GM12878 (cell line): ENCODE measurements around the gene SYMPK. TPM values are rescaled to one million over a fixed set of nuclear protein-coding genes. Genes with fewer than 3 reads are reported as not detected.

Experiments used
- ATAC-seq: fragments of 200-7000 bp; cut with Tn5 transposase; 3 replicates; pipeline ENCODE4 v1.9.1; 2020; ENCODE audit warnings: mild to moderate bottlenecking, moderate library complexity
- BruUV-seq: library from RNA; stranded (reverse); fragments of 400-500 nt; replicated peaks from 2 replicates; lab custom pipeline; 2021; lab: Mats Ljungman, UMichigan
- CTCF ChIA-PET: fragments of 300-600 bp; sonication (Branson Sonifier 250); formaldehyde crosslinking; extraction: SDS; loops from one replicate; lab custom pipeline; 2021; ENCODE audit warnings: inconsistent platforms; lab: Yijun Ruan, JAX
- POLR2A ChIA-PET: fragments of 350-600 bp; formaldehyde crosslinking; extraction: SDS; loops from one replicate; lab custom pipeline; 2021; ENCODE audit warnings: inconsistent platforms; lab: Charles Lee
- RAD21 ChIA-PET: fragments of 300-600 bp; sonication (Branson Sonifier 250); formaldehyde crosslinking; loops from one replicate; lab custom pipeline; 2023; ENCODE audit warnings: antibody characterized with exemption; ENCODE audit not compliant: unreplicated experiment; lab: Charles Lee
- SMC1A ChIA-PET: fragments of 300-600 bp; sonication (Branson Sonifier 250); formaldehyde crosslinking; loops from one replicate; lab custom pipeline; 2023; ENCODE audit not compliant: unreplicated experiment, uncharacterized antibody; lab: Charles Lee
- DNase-seq: peaks from one replicate; pipeline ENCODE4 v3.0.0-alpha.2; 2011; ENCODE audit warnings: low read depth, low spot score
- FAIRE-seq: peaks from 3 replicates; lab custom pipeline; 2011; peaks lifted over from hg19 to GRCh38; lab: Jason Lieb, UNC
- H2AFZ ChIP-seq: 2 replicates; pipeline ENCODE4 v1.6.0; 2011; ENCODE audit warnings: low read depth, low read length, control low read depth; ENCODE audit not compliant: control insufficient read depth
- H3K27ac ChIP-seq: 2 replicates; pipeline ENCODE4 v1.5.1; 2011; ENCODE audit warnings: control low read depth; ENCODE audit not compliant: control insufficient read depth, insufficient read depth
- H3K27me3 ChIP-seq, 2 experiments: replicated peaks in 1 of 2; 2 replicates each; pipeline versions ENCODE4 v1.6.0 to v1.6.1; 2011; ENCODE audit warnings: low read length in 1 of 2; ENCODE audit not compliant: control insufficient read depth in 2 of 2, insufficient read depth in 2 of 2
- H3K36me3 ChIP-seq, 2 experiments: 2 replicates each; pipeline ENCODE4 v1.5.1; 2011; ENCODE audit warnings: low read length in 1 of 2; ENCODE audit not compliant: control insufficient read depth in 2 of 2, insufficient read depth in 2 of 2
- H3K4me1 ChIP-seq: 2 replicates; pipeline ENCODE4 v1.6.1; 2011; ENCODE audit warnings: mild to moderate bottlenecking, low read length, moderate library complexity, mixed read lengths; ENCODE audit not compliant: control insufficient read depth, insufficient read depth
- H3K4me2 ChIP-seq: 2 replicates; pipeline ENCODE4 v1.6.0; 2011; ENCODE audit warnings: control low read depth; ENCODE audit not compliant: control insufficient read depth, insufficient read depth
- H3K4me3 ChIP-seq: fragments of 200-600 bp; sonication (generic); 2 replicates; pipeline ENCODE4 v1.5.1; 2016
- H3K79me2 ChIP-seq: 2 replicates; pipeline ENCODE4 v1.6.0; 2011; ENCODE audit warnings: low read length; ENCODE audit not compliant: control insufficient read depth, insufficient read depth
- H3K9ac ChIP-seq: 2 replicates; pipeline ENCODE4 v1.8.0; 2011; ENCODE audit warnings: low read length, control low read depth, mixed read lengths; ENCODE audit not compliant: control insufficient read depth, insufficient read depth
- H3K9me3 ChIP-seq: replicated peaks from 3 replicates; pipeline ENCODE4 v1.5.1; 2011; ENCODE audit warnings: mild to moderate bottlenecking, low read length; ENCODE audit not compliant: control insufficient read depth, insufficient read depth
- H4K20me1 ChIP-seq: 2 replicates; pipeline ENCODE4 v1.6.0; 2011; ENCODE audit not compliant: control insufficient read depth, insufficient read depth
- CBFB ChIP-seq: IDR thresholded peaks from 2 replicates; pipeline ENCODE4 v1.6.1; 2016; ENCODE audit warnings: antibody characterized with exemption, low read depth
- CHD4 ChIP-seq: fragments of 200-600 bp; sonication (generic); IDR thresholded peaks from 2 replicates; pipeline ENCODE4 v1.6.1; 2016; ENCODE audit warnings: mild to moderate bottlenecking
- CREM ChIP-seq: IDR thresholded peaks from 2 replicates; pipeline ENCODE4 v1.6.1; 2014; ENCODE audit warnings: antibody characterized with exemption, low read depth
- ESRRA ChIP-seq: IDR thresholded peaks from 2 replicates; pipeline ENCODE4 v1.6.1; 2012; ENCODE audit warnings: mild to moderate bottlenecking, low read length, improper control_type of control experiment
- MXI1 ChIP-seq: fragments of 150-350 bp; IDR thresholded peaks from 2 replicates; pipeline ENCODE4 v1.6.1; 2011; ENCODE audit warnings: low read depth, mild to moderate bottlenecking, inconsistent platforms, low read length, improper control_type of control experiment
- POLR2A ChIP-seq: IDR thresholded peaks from 2 replicates; pipeline ENCODE4 v1.6.1; 2011; ENCODE audit warnings: low read depth, mild to moderate bottlenecking, low read length
- RELA ChIP-seq: fragments of 450-650 bp; IDR thresholded peaks from 2 replicates; pipeline ENCODE4 v1.8.0; 2014; ENCODE audit warnings: borderline replicate concordance; ENCODE audit not compliant: partially characterized antibody
- RFX5 ChIP-seq: IDR thresholded peaks from 2 replicates; pipeline ENCODE4 v1.6.1; 2011; ENCODE audit warnings: low read depth, low read length, improper control_type of control experiment
- ZNF207 ChIP-seq: fragments of 450-650 bp; IDR thresholded peaks from 2 replicates; pipeline ENCODE4 v1.6.1; 2014; ENCODE audit warnings: antibody characterized with exemption, mild to moderate bottlenecking, borderline replicate concordance
- ZSCAN29 ChIP-seq: fragments of 450-650 bp; IDR thresholded peaks from 2 replicates; pipeline ENCODE4 v1.6.1; 2017; ENCODE audit warnings: mild to moderate bottlenecking, moderate library complexity
- WGBS: methylation state at CpG from one replicate; pipeline ENCODE4 v1.1.6; 2016; ENCODE audit warnings: low lambda C conversion rate; ENCODE audit not compliant: insufficient replicate concordance, insufficient coverage; ENCODE audit errors: missing lambda C conversion rate; 5-methylcytosine and 5-hydroxymethylcytosine counted together
- in situ Hi-C: fragments of 300-500 bp; cut with MboI; formaldehyde crosslinking; loops from 9 replicates; pipeline ENCODE4 v1.14.3; 2018; ENCODE audit warnings: mixed read lengths
- intact Hi-C: fragments of 100-400 bp; cut with micrococcal nuclease; formaldehyde crosslinking; loops from one replicate; pipeline ENCODE4 v1.14.2; 2022; ENCODE audit not compliant: unreplicated experiment
- polyA plus RNA-seq, 11 experiments: library from polyadenylated mRNA; depleted of rRNA in 4 of 11; unstranded in 6 of 11; stranded (reverse) in 5 of 11; fragments of >200 nt; fragmentation: Nextera tagmentation in 4 of 11; fragmentation: Illumina TruSeq in 1 of 11; extraction: Ambion mirVana in 4 of 11; extraction: Trizol in 1 of 11; gene quantifications; 1 replicate in 1 of 11; 2 replicates in 10 of 11; pipeline versions ENCODE4 v1.2.1 to v1.2.3, GENCODE V29; 2011 to 2016; ENCODE audit warnings: inconsistent platforms in 2 of 11, missing spikeins in 2 of 11, low read depth in 1 of 11
- total RNA-seq, 4 experiments: library from RNA; depleted of rRNA in 3 of 4; stranded (reverse); fragments of >200 nt in 3 of 4; fragmentation: Illumina TruSeq in 1 of 4; extraction: Trizol in 1 of 4; gene quantifications; 2 replicates each; pipeline versions ENCODE4 v1.2.1 to v1.2.3, GENCODE V29; 2013 to 2021
- TF ChIP-seq, protein P1 (sequence below): IDR thresholded peaks from 2 replicates; pipeline ENCODE4 v1.6.1; 2011; ENCODE audit warnings: low read depth, mild to moderate bottlenecking, low read length, moderate library complexity, borderline replicate concordance; ENCODE audit errors: extremely low read depth
- TF ChIP-seq, protein P2 (sequence below): fragments of 450-650 bp; IDR thresholded peaks from 2 replicates; pipeline ENCODE4 v1.6.1; 2017; ENCODE audit warnings: mild to moderate bottlenecking, moderate library complexity
- TF ChIP-seq, protein P3 (sequence below): IDR thresholded peaks from 2 replicates; pipeline ENCODE4 v1.6.1; 2012; ENCODE audit warnings: low read depth, low read length, improper control_type of control experiment

The SYMPK gene
- total and polyA plus RNA-seq, 10 of the 15 experiments (the other 5 are each of a cell fraction or from before 2014, with no cell fraction given) = 0.49 to 109 (median 42.5) TPM

DNA sequence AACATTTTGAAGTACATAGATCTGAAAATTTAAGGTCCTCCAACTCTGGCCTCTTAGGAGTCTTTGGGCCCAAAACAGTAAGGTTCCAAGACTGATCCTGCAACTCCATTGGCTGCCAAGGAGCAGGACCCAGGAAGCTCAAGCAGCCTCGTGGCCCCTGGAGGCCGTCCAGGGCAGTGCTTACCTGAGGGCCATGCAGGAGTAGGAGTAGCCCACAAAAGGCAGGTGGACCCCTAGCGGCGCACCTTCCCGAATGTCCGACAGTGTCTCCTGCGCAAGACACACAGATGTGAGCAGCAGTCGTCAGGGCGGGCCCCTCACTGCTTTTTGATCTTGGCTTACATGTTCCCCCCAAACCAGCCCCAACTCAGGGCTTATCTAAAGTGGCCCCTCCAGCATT, 88.2 kb downstream of the SYMPK start:
- FAIRE-seq (no peak), ATAC-seq (no peak), DNase-seq (no peak)
- no peak overlapping the region for H3K27ac ChIP-seq
- 93% methylated on average over 9 of the region's 9 CpGs for WGBS
- SMC1A ChIA-PET = no interaction called here
- no peaks in the 10 kb centered on the region for H3K79me2 ChIP-seq
- H3K9ac ChIP-seq = no peak overlapping the region
- POLR2A ChIA-PET = interaction anchor here (0.5 kb wide), 1 partner anchor 58 kb away, joined by 6 read pairs; no protein-coding TSS in a partner anchor
- TF ChIP-seq POLR2A (peak; percentile 45), RELA (no peak)
- H3K9me3 ChIP-seq = no peaks in the 10 kb centered on the region
- H3K4me3 ChIP-seq = no peak overlapping the region
- H3K4me2 ChIP-seq = no peak overlapping the region
- in situ Hi-C loops (no loop called here), intact Hi-C loops (no loop called here)
- peaks cover 9% of the 10 kb centered on the region for H3K4me1 ChIP-seq
- BruUV-seq = no TSS peak
- no peaks in the 10 kb centered on the region for H4K20me1 ChIP-seq
- H3K27me3 ChIP-seq = no peaks in the 10 kb centered on the region
- RAD21 ChIA-PET = no interaction called here
- H2AFZ ChIP-seq = no peak overlapping the region
- CTCF ChIA-PET = no interaction called here
- no peaks in the 10 kb centered on the region for H3K36me3 ChIP-seq

DNA sequence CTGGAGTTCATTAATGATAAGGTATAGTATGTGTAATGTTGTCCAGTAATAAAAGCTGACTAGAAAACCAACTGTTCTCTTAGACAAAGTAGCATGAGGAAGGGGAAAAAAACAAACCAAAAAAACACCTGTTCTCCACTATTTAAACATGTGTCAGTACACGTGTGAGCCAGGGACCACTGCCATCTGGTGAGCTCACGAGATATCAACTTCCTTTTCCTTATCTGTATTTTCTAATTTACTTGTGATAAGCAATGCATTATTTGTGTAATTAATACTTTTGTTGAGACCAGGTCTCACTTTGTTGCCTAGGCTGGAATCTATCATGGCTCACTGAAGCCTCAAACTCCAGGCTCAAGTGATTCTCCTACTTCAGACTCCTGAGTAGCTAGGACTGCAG, 89.6 kb downstream of the SYMPK start:
- intact Hi-C loops = no loop called here
- no peak for TF ChIP-seq CREM
- TF ChIP-seq ESRRA = no peak
- TF ChIP-seq RFX5 = no peak
- TF ChIP-seq, protein P1, sequence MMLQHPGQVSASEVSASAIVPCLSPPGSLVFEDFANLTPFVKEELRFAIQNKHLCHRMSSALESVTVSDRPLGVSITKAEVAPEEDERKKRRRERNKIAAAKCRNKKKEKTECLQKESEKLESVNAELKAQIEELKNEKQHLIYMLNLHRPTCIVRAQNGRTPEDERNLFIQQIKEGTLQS = no peak
- no peak for TF ChIP-seq ZNF207
- TF ChIP-seq CHD4 = no peak
- no peak for TF ChIP-seq ZSCAN29
- TF ChIP-seq CBFB = no peak
- no peak for TF ChIP-seq MXI1
- TF ChIP-seq, protein P2, sequence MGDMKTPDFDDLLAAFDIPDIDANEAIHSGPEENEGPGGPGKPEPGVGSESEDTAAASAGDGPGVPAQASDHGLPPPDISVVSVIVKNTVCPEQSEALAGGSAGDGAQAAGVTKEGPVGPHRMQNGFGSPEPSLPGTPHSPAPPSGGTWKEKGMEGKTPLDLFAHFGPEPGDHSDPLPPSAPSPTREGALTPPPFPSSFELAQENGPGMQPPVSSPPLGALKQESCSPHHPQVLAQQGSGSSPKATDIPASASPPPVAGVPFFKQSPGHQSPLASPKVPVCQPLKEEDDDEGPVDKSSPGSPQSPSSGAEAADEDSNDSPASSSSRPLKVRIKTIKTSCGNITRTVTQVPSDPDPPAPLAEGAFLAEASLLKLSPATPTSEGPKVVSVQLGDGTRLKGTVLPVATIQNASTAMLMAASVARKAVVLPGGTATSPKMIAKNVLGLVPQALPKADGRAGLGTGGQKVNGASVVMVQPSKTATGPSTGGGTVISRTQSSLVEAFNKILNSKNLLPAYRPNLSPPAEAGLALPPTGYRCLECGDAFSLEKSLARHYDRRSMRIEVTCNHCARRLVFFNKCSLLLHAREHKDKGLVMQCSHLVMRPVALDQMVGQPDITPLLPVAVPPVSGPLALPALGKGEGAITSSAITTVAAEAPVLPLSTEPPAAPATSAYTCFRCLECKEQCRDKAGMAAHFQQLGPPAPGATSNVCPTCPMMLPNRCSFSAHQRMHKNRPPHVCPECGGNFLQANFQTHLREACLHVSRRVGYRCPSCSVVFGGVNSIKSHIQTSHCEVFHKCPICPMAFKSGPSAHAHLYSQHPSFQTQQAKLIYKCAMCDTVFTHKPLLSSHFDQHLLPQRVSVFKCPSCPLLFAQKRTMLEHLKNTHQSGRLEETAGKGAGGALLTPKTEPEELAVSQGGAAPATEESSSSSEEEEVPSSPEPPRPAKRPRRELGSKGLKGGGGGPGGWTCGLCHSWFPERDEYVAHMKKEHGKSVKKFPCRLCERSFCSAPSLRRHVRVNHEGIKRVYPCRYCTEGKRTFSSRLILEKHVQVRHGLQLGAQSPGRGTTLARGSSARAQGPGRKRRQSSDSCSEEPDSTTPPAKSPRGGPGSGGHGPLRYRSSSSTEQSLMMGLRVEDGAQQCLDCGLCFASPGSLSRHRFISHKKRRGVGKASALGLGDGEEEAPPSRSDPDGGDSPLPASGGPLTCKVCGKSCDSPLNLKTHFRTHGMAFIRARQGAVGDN = no peak
- TF ChIP-seq, protein P3, sequence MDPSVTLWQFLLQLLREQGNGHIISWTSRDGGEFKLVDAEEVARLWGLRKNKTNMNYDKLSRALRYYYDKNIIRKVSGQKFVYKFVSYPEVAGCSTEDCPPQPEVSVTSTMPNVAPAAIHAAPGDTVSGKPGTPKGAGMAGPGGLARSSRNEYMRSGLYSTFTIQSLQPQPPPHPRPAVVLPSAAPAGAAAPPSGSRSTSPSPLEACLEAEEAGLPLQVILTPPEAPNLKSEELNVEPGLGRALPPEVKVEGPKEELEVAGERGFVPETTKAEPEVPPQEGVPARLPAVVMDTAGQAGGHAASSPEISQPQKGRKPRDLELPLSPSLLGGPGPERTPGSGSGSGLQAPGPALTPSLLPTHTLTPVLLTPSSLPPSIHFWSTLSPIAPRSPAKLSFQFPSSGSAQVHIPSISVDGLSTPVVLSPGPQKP = no peak
- SMC1A ChIA-PET = interaction anchor here (0.5 to 0.9 kb wide), 3 partner anchors 26 to 82 kb away, joined by 3 read pairs; partner anchors contain the start of genes FBXO46 and SNRPD2
- Histone ChIP-seq H3K27me3 (no peaks in the 10 kb centered on the region), H3K27ac (no peak overlapping the region), H3K9ac (no peak overlapping the region), H3K36me3 (no peaks in the 10 kb centered on the region), H3K4me1 (peaks cover 4% of the 10 kb centered on the region), H3K9me3 (no peaks in the 10 kb centered on the region), H3K4me2 (no peak overlapping the region), H4K20me1 (no peaks in the 10 kb centered on the region), H3K4me3 (no peak overlapping the region), H2AFZ (no peak overlapping the region), H3K79me2 (no peaks in the 10 kb centered on the region; the same call in 1 of the 2 replicates)
- in situ Hi-C loops = no loop called here
- ATAC-seq = no peak
- DNase-seq = no peak
- no TSS peak for BruUV-seq
- RAD21 ChIA-PET = interaction anchor here (0.8 to 1.6 kb wide), 2 partner anchors 56 to 138 kb away, joined by 3 to 4 read pairs; no protein-coding TSS in a partner anchor
- POLR2A ChIA-PET = interaction anchor here (0.6 to 1.4 kb wide), 3 partner anchors 22 to 46 kb away, joined by 3 to 4 read pairs (median 3); no protein-coding TSS in a partner anchor
- WGBS = 31% methylated on average over 2 of the region's 2 CpGs
- CTCF ChIA-PET = interaction anchor here (2.0 kb wide), 1 partner anchor 26 kb away, joined by 12 read pairs; no protein-coding TSS in a partner anchor
- FAIRE-seq = no peak
